GM12878 (cell line): Measurements from ENCODE around the gene POU6F2.

Experiments used
- ATF3 ChIP-seq: IDR thresholded peaks from 2 replicates; pipeline ENCODE4 v1.6.1; 2011; ENCODE audit warnings: low read depth, mild to moderate bottlenecking, low read length, moderate library complexity, borderline replicate concordance; ENCODE audit errors: extremely low read depth
- CTCF ChIP-seq, 3 experiments: IDR thresholded peaks in 2 of 3; conservative IDR thresholded peaks in 1 of 3; 2 replicates each; pipeline ENCODE4 v1.5.1; 2011; ENCODE audit warnings: low read depth in 3 of 3, low read length in 3 of 3, mild to moderate bottlenecking in 3 of 3, control low read depth in 2 of 3, moderate library complexity in 2 of 3, inconsistent platforms in 1 of 3, mixed read lengths in 1 of 3; ENCODE audit not compliant: control insufficient read depth in 2 of 3, insufficient read depth in 1 of 3; ENCODE audit errors: extremely low read depth in 1 of 3
- E2F4 ChIP-seq: IDR thresholded peaks from 2 replicates; pipeline ENCODE4 v1.6.1; 2012; ENCODE audit warnings: low read depth, low read length, improper control_type of control experiment
- MTA2 ChIP-seq: fragments of 450-650 bp; IDR thresholded peaks from 2 replicates; pipeline ENCODE4 v1.6.1; 2016; ENCODE audit warnings: low read depth, mild to moderate bottlenecking, moderate library complexity
- RBBP5 ChIP-seq: fragments of 200-600 bp; sonication (generic); conservative IDR thresholded peaks from 2 replicates; pipeline ENCODE4 v1.6.1; 2016

GRCh38 chr7:39005461-39005860 is 27.8 kb downstream of the POU6F2 start:
- TF ChIP-seq MTA2, result no peak
- no peak for TF ChIP-seq RBBP5
- no peak for TF ChIP-seq ATF3
- no peak for TF ChIP-seq E2F4
- TF ChIP-seq CTCF (IDR thresholded peaks at IDR 0.05 in 2 of 3, conservative IDR thresholded peaks at IDR 0.05 in 1 of 3; ENCODE audit: control insufficient read depth in 2 of 3, extremely low read depth in 1 of 3, insufficient read depth in 1 of 3, low read depth in 3 of 3, low read length in 3 of 3), result no peak
